ENCODE measurements around the gene PTPN3.
A peak's percentile ranks its signal among the peaks of the same experiment; 100 is the strongest.

The PTPN3 gene

GRCh38 chr9:109452761-109453160, 45.3 kb downstream of the PTPN3 start:
- no peak overlapping the region for H2AFZ ChIP-seq (ENCODE audit: low read length, unreplicated experiment)
- no peaks in the 10 kb centered on the region for H3K27me3 ChIP-seq (ENCODE audit: insufficient read depth, low read length)
- peaks cover 14% of the 10 kb centered on the region for H3K4me1 ChIP-seq (ENCODE audit: control insufficient read depth, insufficient read depth, low read length, unreplicated experiment)
- no peak overlapping the region for H3K4me3 ChIP-seq (ENCODE audit: low read depth, low read length)
- H3K79me2 ChIP-seq (ENCODE audit: control insufficient read depth, insufficient read depth, low read length, unreplicated experiment) = no peaks in the 10 kb centered on the region
- no peaks in the 10 kb centered on the region for H3K36me3 ChIP-seq (ENCODE audit: insufficient read depth, low read length)
- H3K27ac ChIP-seq (ENCODE audit: low read depth, low read length) = peak overlapping the region; percentile 35

DNA sequence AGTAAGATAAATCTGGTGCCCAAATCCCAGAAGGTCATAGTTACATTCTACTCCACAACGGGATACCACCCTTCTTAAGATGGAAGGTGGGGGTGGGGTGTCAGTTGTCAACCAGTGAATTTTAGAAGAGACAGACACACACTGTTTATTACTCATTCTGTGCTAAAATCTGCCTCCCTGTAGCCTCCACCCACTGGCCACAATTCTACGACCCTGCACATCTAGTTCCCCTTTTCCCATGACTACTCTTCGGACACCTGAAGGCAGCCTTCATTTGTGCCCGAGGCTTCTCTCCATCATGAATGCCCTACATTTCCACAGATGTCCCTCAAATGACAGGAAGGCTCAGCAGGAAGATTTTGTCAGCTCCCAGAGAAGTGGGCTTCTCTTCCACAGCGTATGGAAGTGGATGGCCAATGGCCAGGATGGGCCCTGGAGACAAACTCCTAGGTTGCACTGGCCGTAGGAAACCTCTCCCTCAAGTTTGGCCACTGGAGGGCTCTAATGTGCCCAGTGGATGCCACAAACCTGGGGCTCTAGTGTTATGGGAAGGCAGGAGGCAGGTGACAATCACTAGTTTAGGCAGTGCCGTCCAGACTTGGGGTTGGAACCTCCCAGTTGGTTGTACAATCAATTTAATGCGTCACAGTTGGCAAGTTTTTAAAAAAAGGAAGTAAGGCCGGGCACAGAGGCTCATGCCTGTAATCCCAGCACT, 46.6 kb downstream of the PTPN3 start:
- no peaks in the 10 kb centered on the region; the same call in 1 of the 2 replicates for H3K36me3 ChIP-seq (ENCODE audit: insufficient read depth, low read length)
- H3K27ac ChIP-seq (ENCODE audit: low read depth, low read length) = no peak overlapping the region
- H2AFZ ChIP-seq (ENCODE audit: low read length, unreplicated experiment) = no peak overlapping the region
- H3K4me3 ChIP-seq (ENCODE audit: low read depth, low read length) = no peak overlapping the region
- H3K79me2 ChIP-seq (ENCODE audit: control insufficient read depth, insufficient read depth, low read length, unreplicated experiment) = no peaks in the 10 kb centered on the region
- H3K4me1 ChIP-seq (ENCODE audit: control insufficient read depth, insufficient read depth, low read length, unreplicated experiment) = peaks cover 18% of the 10 kb centered on the region
- H3K27me3 ChIP-seq (ENCODE audit: insufficient read depth, low read length) = no peaks in the 10 kb centered on the region

- H3K36me3 ChIP-seq (ENCODE audit: insufficient read depth, low read length) = no peaks in the 10 kb centered on the region; the same call in 1 of the 2 replicates
- no peaks in the 10 kb centered on the region for H3K79me2 ChIP-seq (ENCODE audit: control insufficient read depth, insufficient read depth, low read length, unreplicated experiment)
- no peak overlapping the region for H2AFZ ChIP-seq (ENCODE audit: low read length, unreplicated experiment)
- H3K27me3 ChIP-seq (ENCODE audit: insufficient read depth, low read length) = no peaks in the 10 kb centered on the region
- H3K4me1 ChIP-seq (ENCODE audit: control insufficient read depth, insufficient read depth, low read length, unreplicated experiment) = peaks cover 18% of the 10 kb centered on the region
- no peak overlapping the region for H3K4me3 ChIP-seq (ENCODE audit: low read depth, low read length)
- no peak overlapping the region for H3K27ac ChIP-seq (ENCODE audit: low read depth, low read length)
Measured at GRCh38 chr9:109450346-109450745, 47.8 kb downstream of the PTPN3 start.

- peaks cover 18% of the 10 kb centered on the region for H3K4me1 ChIP-seq (ENCODE audit: control insufficient read depth, insufficient read depth, low read length, unreplicated experiment)
- H3K79me2 ChIP-seq (ENCODE audit: control insufficient read depth, insufficient read depth, low read length, unreplicated experiment) = no peaks in the 10 kb centered on the region
- no peak overlapping the region for H2AFZ ChIP-seq (ENCODE audit: low read length, unreplicated experiment)
- H3K27ac ChIP-seq (ENCODE audit: low read depth, low read length) = no peak overlapping the region
- no peaks in the 10 kb centered on the region for H3K27me3 ChIP-seq (ENCODE audit: insufficient read depth, low read length)
- H3K4me3 ChIP-seq (ENCODE audit: low read depth, low read length) = no peak overlapping the region
- no peaks in the 10 kb centered on the region; the same call in 1 of the 2 replicates for H3K36me3 ChIP-seq (ENCODE audit: insufficient read depth, low read length)
Measured at GRCh38 chr9:109449036-109449798, 48.9 kb downstream of the PTPN3 start.

- Histone ChIP-seq H3K4me1 (ENCODE audit: control insufficient read depth, insufficient read depth, low read length, unreplicated experiment) (peaks cover 14% of the 10 kb centered on the region), H3K36me3 (ENCODE audit: insufficient read depth, low read length) (no peaks in the 10 kb centered on the region; the same call in 1 of the 2 replicates), H3K79me2 (ENCODE audit: control insufficient read depth, insufficient read depth, low read length, unreplicated experiment) (no peaks in the 10 kb centered on the region), H3K4me3 (ENCODE audit: low read depth, low read length) (no peak overlapping the region), H2AFZ (ENCODE audit: low read length, unreplicated experiment) (no peak overlapping the region), H3K27me3 (ENCODE audit: insufficient read depth, low read length) (no peaks in the 10 kb centered on the region), H3K27ac (ENCODE audit: low read depth, low read length) (no peak overlapping the region; the same call in 1 of the 2 replicates)
Measured at GRCh38 chr9:109448223-109448622, 49.9 kb downstream of the PTPN3 start.

- peaks cover 13% of the 10 kb centered on the region for H3K4me1 ChIP-seq (ENCODE audit: control insufficient read depth, insufficient read depth, low read length, unreplicated experiment)
- no peaks in the 10 kb centered on the region for H3K79me2 ChIP-seq (ENCODE audit: control insufficient read depth, insufficient read depth, low read length, unreplicated experiment)
Measured at GRCh38 chr9:109447329-109448076, 50.6 kb downstream of the PTPN3 start.

GRCh38 chr9:109444771-109445320, 53.3 kb downstream of the PTPN3 start:
- peaks cover 17% of the 10 kb centered on the region for H3K4me1 ChIP-seq (ENCODE audit: control insufficient read depth, insufficient read depth, low read length, unreplicated experiment)
- H3K79me2 ChIP-seq (ENCODE audit: control insufficient read depth, insufficient read depth, low read length, unreplicated experiment) = no peaks in the 10 kb centered on the region
- no peak overlapping the region for H2AFZ ChIP-seq (ENCODE audit: low read length, unreplicated experiment)
- H3K4me3 ChIP-seq (ENCODE audit: low read depth, low read length) = no peak overlapping the region
- H3K36me3 ChIP-seq (ENCODE audit: insufficient read depth, low read length) = no peaks in the 10 kb centered on the region; the same call in 1 of the 2 replicates
- H3K27ac ChIP-seq (ENCODE audit: low read depth, low read length) = no peak overlapping the region
- H3K27me3 ChIP-seq (ENCODE audit: insufficient read depth, low read length) = no peaks in the 10 kb centered on the region

More at GRCh38 chr9:109447329-109448076, 50.6 kb downstream of the PTPN3 start:
- no peaks in the 10 kb centered on the region; the same call in 1 of the 2 replicates for H3K36me3 ChIP-seq (ENCODE audit: insufficient read depth, low read length)
- no peak overlapping the region for H3K27ac ChIP-seq (ENCODE audit: low read depth, low read length)
- no peaks in the 10 kb centered on the region for H3K27me3 ChIP-seq (ENCODE audit: insufficient read depth, low read length)
- H2AFZ ChIP-seq (ENCODE audit: low read length, unreplicated experiment) = no peak overlapping the region
- H3K4me3 ChIP-seq (ENCODE audit: low read depth, low read length) = no peak overlapping the region

GRCh38 chr9:109442716-109443115, 55.4 kb downstream of the PTPN3 start:
- Histone ChIP-seq H3K4me3 (ENCODE audit: low read depth, low read length) (no peak overlapping the region), H3K79me2 (ENCODE audit: control insufficient read depth, insufficient read depth, low read length, unreplicated experiment) (no peaks in the 10 kb centered on the region), H3K27ac (ENCODE audit: low read depth, low read length) (no peak overlapping the region), H3K27me3 (ENCODE audit: insufficient read depth, low read length) (no peaks in the 10 kb centered on the region), H3K36me3 (ENCODE audit: insufficient read depth, low read length) (no peaks in the 10 kb centered on the region; the same call in 1 of the 2 replicates), H3K4me1 (ENCODE audit: control insufficient read depth, insufficient read depth, low read length, unreplicated experiment) (peaks cover 8% of the 10 kb centered on the region), H2AFZ (ENCODE audit: low read length, unreplicated experiment) (no peak overlapping the region)

- H3K4me3 ChIP-seq (ENCODE audit: low read depth, low read length) = no peak overlapping the region
- H3K36me3 ChIP-seq (ENCODE audit: insufficient read depth, low read length) = no peaks in the 10 kb centered on the region
- no peak overlapping the region for H2AFZ ChIP-seq (ENCODE audit: low read length, unreplicated experiment)
- H3K79me2 ChIP-seq (ENCODE audit: control insufficient read depth, insufficient read depth, low read length, unreplicated experiment) = no peaks in the 10 kb centered on the region
- H3K27me3 ChIP-seq (ENCODE audit: insufficient read depth, low read length) = no peaks in the 10 kb centered on the region
- H3K4me1 ChIP-seq (ENCODE audit: control insufficient read depth, insufficient read depth, low read length, unreplicated experiment) = peaks cover 4% of the 10 kb centered on the region
- peak overlapping the region; percentile 6; the same call in 1 of the 2 replicates for H3K27ac ChIP-seq (ENCODE audit: low read depth, low read length)
Measured at GRCh38 chr9:109441296-109441695, 56.8 kb downstream of the PTPN3 start.

DNA sequence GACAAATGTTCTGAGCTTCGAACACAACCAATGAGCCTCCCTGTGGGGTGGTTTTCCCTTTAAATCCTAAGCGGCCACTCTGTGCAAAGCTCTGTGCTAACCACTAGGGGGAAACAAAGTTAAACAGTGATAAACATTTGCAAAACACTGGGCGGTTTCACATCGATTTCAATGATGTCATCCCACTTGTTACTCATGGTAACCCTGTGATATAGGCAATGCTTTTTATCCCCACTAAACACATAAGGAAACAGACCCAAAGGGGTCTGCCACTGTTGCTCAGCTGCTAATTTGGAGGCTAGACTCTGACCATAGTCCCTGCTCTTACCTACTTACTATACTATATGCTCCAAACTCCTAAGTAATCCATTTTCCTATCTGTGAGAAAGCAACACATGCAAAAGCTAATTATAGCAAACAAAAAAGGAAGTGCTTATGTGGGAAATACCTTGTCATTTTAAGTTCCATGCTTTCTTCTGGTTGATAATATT, 57.3 kb downstream of the PTPN3 start:
- H3K36me3 ChIP-seq (ENCODE audit: insufficient read depth, low read length) = peaks cover 3% of the 10 kb centered on the region; the same call in 1 of the 2 replicates
- H3K4me1 ChIP-seq (ENCODE audit: control insufficient read depth, insufficient read depth, low read length, unreplicated experiment) = peaks cover 4% of the 10 kb centered on the region
- peak overlapping the region; percentile 6; the same call in 1 of the 2 replicates for H3K27ac ChIP-seq (ENCODE audit: low read depth, low read length)
- no peak overlapping the region for H3K4me3 ChIP-seq (ENCODE audit: low read depth, low read length)
- no peak overlapping the region for H2AFZ ChIP-seq (ENCODE audit: low read length, unreplicated experiment)
- H3K27me3 ChIP-seq (ENCODE audit: insufficient read depth, low read length) = no peaks in the 10 kb centered on the region
- no peaks in the 10 kb centered on the region for H3K79me2 ChIP-seq (ENCODE audit: control insufficient read depth, insufficient read depth, low read length, unreplicated experiment)
